Caco-2 (cell line): ENCODE data around the gene HSD11B2. TPM values are rescaled to one million over a fixed set of nuclear protein-coding genes. Genes with fewer than 3 reads are reported as not detected.

Experiments used
- BruUV-seq: library from RNA; stranded (reverse); fragments of 400-500 nt; replicated peaks from 2 replicates; lab custom pipeline; 2021; lab: Mats Ljungman, UMichigan
- CTCF ChIA-PET: fragments of 300-600 bp; sonication (Branson Sonifier 250); formaldehyde crosslinking; loops from one replicate; lab custom pipeline; 2022; ENCODE audit warnings: antibody characterized with exemption; lab: Charles Lee
- POLR2A ChIA-PET: fragments of 300-600 bp; sonication (Branson Sonifier 250); formaldehyde crosslinking; loops from one replicate; lab custom pipeline; 2022; ENCODE audit warnings: antibody characterized with exemption; lab: Charles Lee
- DNase-seq, 2 experiments: peaks; one replicate each; pipeline versions ENCODE4 v3.0.0 to v3.0.0-alpha.2; 2020 to 2022
- H3K27me3 ChIP-seq: replicated peaks from 2 replicates; pipeline ENCODE4 v1.6.0; 2011; ENCODE audit warnings: low read length; ENCODE audit not compliant: control insufficient read depth, insufficient read depth
- H3K36me3 ChIP-seq: 2 replicates; pipeline ENCODE4 v1.5.1; 2011; ENCODE audit warnings: low read length; ENCODE audit not compliant: control insufficient read depth, insufficient read depth
- H3K4me1 ChIP-seq: fragments of 250-450 bp; sonication (Bioruptor Pico); 2 replicates; pipeline ENCODE4 v1.5.1; 2020; ENCODE audit warnings: mild to moderate bottlenecking
- H3K4me3 ChIP-seq: 2 replicates; pipeline ENCODE4 v1.5.1; 2011; ENCODE audit warnings: low read depth, mild to moderate bottlenecking, control low read depth, low read length
- H3K9me3 ChIP-seq: fragments of 250-450 bp; sonication (Bioruptor Pico); 2 replicates; pipeline ENCODE4 v1.5.1; 2020; ENCODE audit warnings: mild to moderate bottlenecking, moderate library complexity
- H3K27ac Mint-ChIP-seq: one replicate; pipeline ENCODE4 v1.8.0; 2022; ENCODE audit warnings: mixed read lengths; ENCODE audit not compliant: unreplicated experiment
- H3K27me3 Mint-ChIP-seq: one replicate; pipeline ENCODE4 v1.8.0; 2022; ENCODE audit warnings: mixed read lengths; ENCODE audit not compliant: insufficient read depth, unreplicated experiment
- H3K36me3 Mint-ChIP-seq: one replicate; pipeline ENCODE4 v1.8.0; 2022; ENCODE audit warnings: mild to moderate bottlenecking, mixed read lengths; ENCODE audit not compliant: insufficient read depth, unreplicated experiment
- H3K4me1 Mint-ChIP-seq: one replicate; pipeline ENCODE4 v1.8.0; 2022; ENCODE audit warnings: low read depth, mixed read lengths; ENCODE audit not compliant: unreplicated experiment
- H3K4me3 Mint-ChIP-seq: one replicate; pipeline ENCODE4 v1.8.0; 2022; ENCODE audit warnings: mild to moderate bottlenecking, moderate library complexity, mixed read lengths; ENCODE audit not compliant: unreplicated experiment
- H3K9me3 Mint-ChIP-seq: one replicate; pipeline ENCODE4 v1.8.0; 2022; ENCODE audit warnings: mixed read lengths; ENCODE audit not compliant: unreplicated experiment
- intact Hi-C: fragments of 100-400 bp; cut with micrococcal nuclease; formaldehyde crosslinking; loops from one replicate; pipeline ENCODE4 v1.10.0; 2022; ENCODE audit not compliant: unreplicated experiment
- total RNA-seq: library from RNA; stranded (reverse); gene quantifications from 2 replicates; pipeline ENCODE4 v1.2.3, GENCODE V29; 2022
- TF ChIP-seq, protein P1 (sequence below), 2 experiments: fragments of 200-600 bp in 1 of 2; IDR thresholded peaks; 1 replicate in 1 of 2; 2 replicates in 1 of 2; pipeline versions ENCODE4 v1.5.1 to v1.8.0; 2011 to 2022; ENCODE audit warnings: antibody characterized with exemption in 1 of 2, control low read depth in 1 of 2, inconsistent platforms in 1 of 2, low read depth in 1 of 2, low read length in 1 of 2, mild to moderate bottlenecking in 1 of 2, moderate library complexity in 1 of 2; ENCODE audit not compliant: insufficient read depth in 1 of 2, severe bottlenecking in 1 of 2, unreplicated experiment in 1 of 2

HSD11B2 gene
- total RNA-seq, 1 experiment from 2014 or later = 11.3 TPM

DNA sequence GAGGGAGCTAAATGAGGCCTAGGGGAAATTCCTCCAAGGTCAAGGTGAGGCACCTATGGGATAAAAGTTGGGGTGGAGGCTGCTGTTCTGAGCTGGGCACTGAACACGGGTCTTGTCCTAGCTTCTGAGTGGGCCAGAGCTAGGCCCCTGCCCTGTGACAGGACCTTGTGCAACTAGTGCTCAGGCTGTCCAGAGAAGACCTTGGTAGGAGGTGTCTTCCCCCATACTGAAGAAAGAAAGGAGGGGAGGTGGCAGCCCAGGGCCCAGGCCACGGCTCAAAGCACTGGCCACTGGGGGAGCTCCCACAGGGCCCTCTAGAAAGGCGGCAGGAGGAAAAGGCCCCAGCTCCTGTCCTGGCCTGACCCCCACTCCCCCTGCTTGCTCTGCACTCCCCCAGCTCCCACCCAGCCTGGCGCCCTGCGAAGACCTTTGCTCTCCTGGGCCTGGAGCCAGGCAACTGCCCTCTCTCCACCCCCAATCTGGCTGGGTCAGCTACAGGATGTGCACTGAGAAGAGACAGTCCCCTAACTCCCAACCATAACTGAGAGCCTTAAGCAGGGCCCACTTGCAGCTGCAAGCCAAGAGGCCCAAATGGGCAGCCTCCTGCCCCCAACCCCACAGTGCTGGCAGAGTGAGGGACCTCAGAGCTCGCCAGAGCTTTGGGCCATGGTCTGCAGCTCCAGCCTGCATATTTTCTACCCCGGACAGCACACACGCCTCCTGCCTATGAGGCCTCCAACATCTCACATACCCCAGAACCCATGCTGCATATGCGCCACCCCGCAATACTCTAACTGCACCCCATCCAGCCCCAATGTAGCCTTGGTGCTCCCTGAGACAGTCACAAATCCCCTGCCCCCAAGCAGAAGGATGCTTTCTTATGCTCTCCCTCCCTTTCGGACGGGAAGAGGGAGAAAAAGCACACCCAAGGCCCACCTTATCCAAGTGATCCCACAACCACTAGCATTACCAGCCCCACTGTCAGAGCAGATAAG, 15.3 kb downstream of the HSD11B2 start:
- Histone ChIP-seq H3K4me1 (no peaks in the 10 kb centered on the region), H3K9me3 (no peaks in the 10 kb centered on the region), H3K27me3 (no peaks in the 10 kb centered on the region), H3K36me3 (peaks cover 2% of the 10 kb centered on the region), H3K4me3 (no peak overlapping the region)
- CTCF ChIA-PET = interaction anchor here (0.6 to 3.7 kb wide), 8 partner anchors 10 to 200 kb away, joined by 3 to 19 read pairs (median 3); partner anchors contain the start of gene CTCF
- intact Hi-C loops = loop anchor here (2.0 to 5.0 kb wide), 2 partner anchors 17 to 169 kb away; partner anchors contain the start of gene PLEKHG4
- Mint-ChIP-seq H3K4me3 (no peak overlapping the region), H3K36me3 (peaks cover 6% of the 10 kb centered on the region), H3K27ac (no peak overlapping the region), H3K9me3 (no peaks in the 10 kb centered on the region), H3K4me1 (no peaks in the 10 kb centered on the region), H3K27me3 (no peaks in the 10 kb centered on the region)
- POLR2A ChIA-PET = no interaction called here
- BruUV-seq = no TSS peak
- TF ChIP-seq, protein P1, sequence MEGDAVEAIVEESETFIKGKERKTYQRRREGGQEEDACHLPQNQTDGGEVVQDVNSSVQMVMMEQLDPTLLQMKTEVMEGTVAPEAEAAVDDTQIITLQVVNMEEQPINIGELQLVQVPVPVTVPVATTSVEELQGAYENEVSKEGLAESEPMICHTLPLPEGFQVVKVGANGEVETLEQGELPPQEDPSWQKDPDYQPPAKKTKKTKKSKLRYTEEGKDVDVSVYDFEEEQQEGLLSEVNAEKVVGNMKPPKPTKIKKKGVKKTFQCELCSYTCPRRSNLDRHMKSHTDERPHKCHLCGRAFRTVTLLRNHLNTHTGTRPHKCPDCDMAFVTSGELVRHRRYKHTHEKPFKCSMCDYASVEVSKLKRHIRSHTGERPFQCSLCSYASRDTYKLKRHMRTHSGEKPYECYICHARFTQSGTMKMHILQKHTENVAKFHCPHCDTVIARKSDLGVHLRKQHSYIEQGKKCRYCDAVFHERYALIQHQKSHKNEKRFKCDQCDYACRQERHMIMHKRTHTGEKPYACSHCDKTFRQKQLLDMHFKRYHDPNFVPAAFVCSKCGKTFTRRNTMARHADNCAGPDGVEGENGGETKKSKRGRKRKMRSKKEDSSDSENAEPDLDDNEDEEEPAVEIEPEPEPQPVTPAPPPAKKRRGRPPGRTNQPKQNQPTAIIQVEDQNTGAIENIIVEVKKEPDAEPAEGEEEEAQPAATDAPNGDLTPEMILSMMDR (IDR thresholded peaks at IDR 0.05; ENCODE audit: insufficient read depth in 1 of 2, low read depth in 1 of 2, low read length in 1 of 2, severe bottlenecking in 1 of 2, unreplicated experiment in 1 of 2) = peak in 1 of 2 experiments; percentile 33
- DNase-seq = peak in 1 of 2 experiments; percentile 25

DNA sequence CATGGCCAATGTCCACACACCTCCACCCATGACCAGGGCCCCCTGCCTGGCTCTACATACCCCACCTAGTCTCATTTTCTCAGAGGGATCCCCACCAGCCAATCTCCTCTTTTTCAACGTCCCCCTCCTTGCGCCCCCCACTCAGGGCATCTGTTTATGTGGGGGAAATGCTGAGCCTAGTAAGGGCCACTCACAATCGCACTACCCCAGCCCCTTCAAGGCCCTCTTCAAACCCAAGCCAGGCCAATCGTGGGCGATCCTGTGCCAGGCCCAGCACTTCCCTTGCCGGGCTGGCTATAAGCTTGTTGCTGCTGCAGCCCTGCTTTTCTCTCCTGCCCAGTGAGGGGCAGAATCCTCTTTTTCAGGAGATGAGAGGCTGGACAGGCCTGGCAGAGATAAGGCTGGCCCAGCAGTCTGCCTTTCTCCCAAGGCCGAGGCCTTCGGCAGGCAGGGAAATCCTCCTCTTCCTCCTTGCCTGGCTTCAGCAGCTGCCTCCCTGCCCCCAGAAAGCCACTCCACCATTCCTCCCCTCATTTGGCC, 16.1 kb downstream of the HSD11B2 start:
- POLR2A ChIA-PET = no interaction called here
- CTCF ChIA-PET = interaction anchor here (0.6 to 3.7 kb wide), 9 partner anchors 9 to 200 kb away, joined by 3 to 19 read pairs (median 4); partner anchors contain the start of gene CTCF
- no peaks in the 10 kb centered on the region for H3K4me1 ChIP-seq
- no peak for DNase-seq
- H3K36me3 ChIP-seq = peaks cover 2% of the 10 kb centered on the region
- Mint-ChIP-seq H3K27ac (no peak overlapping the region), H3K9me3 (no peaks in the 10 kb centered on the region), H3K4me3 (no peak overlapping the region), H3K27me3 (no peaks in the 10 kb centered on the region), H3K4me1 (no peaks in the 10 kb centered on the region), H3K36me3 (peaks cover 6% of the 10 kb centered on the region)
- H3K27me3 ChIP-seq = no peaks in the 10 kb centered on the region
- H3K4me3 ChIP-seq = no peak overlapping the region
- TF ChIP-seq, protein P1 (IDR thresholded peaks at IDR 0.05; ENCODE audit: insufficient read depth in 1 of 2, low read depth in 1 of 2, low read length in 1 of 2, severe bottlenecking in 1 of 2, unreplicated experiment in 1 of 2) = no peak
- BruUV-seq = no TSS peak
- intact Hi-C loops = loop anchor here (1.0 to 5.0 kb wide), 4 partner anchors 18 to 187 kb away; partner anchors contain the start of gene PLEKHG4
- H3K9me3 ChIP-seq = no peaks in the 10 kb centered on the region

DNA sequence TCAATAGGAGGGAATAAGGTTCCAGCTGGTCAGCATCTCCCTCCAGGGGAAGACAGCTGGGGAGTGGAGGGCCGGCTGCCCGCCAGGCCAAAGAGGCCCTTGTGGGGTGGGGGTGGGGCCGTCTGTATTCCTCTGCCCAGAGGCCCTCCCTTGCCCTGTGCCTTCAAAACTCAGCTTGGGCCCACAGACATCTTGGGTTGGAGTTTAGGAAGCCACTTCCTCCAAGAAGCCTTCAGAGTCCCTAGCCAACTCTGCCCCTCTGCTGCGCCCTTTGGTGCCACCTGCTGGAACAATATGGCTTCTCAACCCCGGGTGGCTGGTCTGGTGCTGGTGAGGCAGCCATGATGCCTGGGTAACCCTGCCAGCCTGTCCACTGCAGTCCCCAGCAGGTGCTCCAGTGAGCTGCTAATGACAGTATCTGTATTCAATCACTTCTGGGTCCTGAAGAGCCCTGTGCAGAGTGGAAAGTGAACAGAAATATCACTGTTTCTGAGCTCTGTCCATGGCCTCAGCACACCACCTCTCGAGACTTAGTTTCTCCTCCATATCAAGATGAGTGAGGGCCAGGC, 16.7 kb downstream of the HSD11B2 start:
- H3K36me3 ChIP-seq = peaks cover 2% of the 10 kb centered on the region
- POLR2A ChIA-PET = interaction anchor here (0.5 kb wide), 1 partner anchor 181 kb away, joined by 3 read pairs; no protein-coding TSS in a partner anchor
- peak; percentile 70 to 74 for DNase-seq

More for the DNA sequence above, 16.7 kb downstream of the HSD11B2 start:
- Histone ChIP-seq H3K27me3 (no peaks in the 10 kb centered on the region), H3K4me1 (no peaks in the 10 kb centered on the region), H3K4me3 (no peak overlapping the region), H3K9me3 (no peaks in the 10 kb centered on the region)
- Mint-ChIP-seq H3K9me3 (no peaks in the 10 kb centered on the region), H3K36me3 (peaks cover 6% of the 10 kb centered on the region), H3K27ac (no peak overlapping the region), H3K27me3 (no peaks in the 10 kb centered on the region), H3K4me1 (no peaks in the 10 kb centered on the region), H3K4me3 (no peak overlapping the region)
- TF ChIP-seq, protein P1 (IDR thresholded peaks at IDR 0.05; ENCODE audit: insufficient read depth in 1 of 2, low read depth in 1 of 2, low read length in 1 of 2, severe bottlenecking in 1 of 2, unreplicated experiment in 1 of 2) = peak; percentile 64 to 69
- intact Hi-C loops = loop anchor here (1.0 to 5.0 kb wide), 4 partner anchors 19 to 187 kb away; partner anchors contain the start of gene PLEKHG4
- CTCF ChIA-PET = interaction anchor here (0.7 to 2.3 kb wide), 6 partner anchors 9 to 201 kb away, joined by 4 to 11 read pairs (median 6); no protein-coding TSS in a partner anchor
- BruUV-seq = no TSS peak
